Transverse colon (tissue), 4 donors: Measurements from ENCODE around the gene PRKCZ. TPM values are rescaled to one million over a fixed set of nuclear protein-coding genes. Genes with fewer than 3 reads are reported as not detected.

Experiments
- DNase-seq: peaks from one replicate; pipeline ENCODE4 v3.0.0-alpha.2; 2019
- H3K27ac ChIP-seq, 4 donors: fragments of 200-600 bp; sonication (generic); 2 replicates each; pipeline ENCODE4 v1.5.1; 2016 to 2018; ENCODE audit warnings: inconsistent platforms in 4 of 4
- H3K27me3 ChIP-seq: fragments of 200-600 bp; sonication (generic); 2 replicates; pipeline ENCODE4 v1.5.1; 2017; ENCODE audit warnings: inconsistent platforms
- H3K36me3 ChIP-seq, 4 donors: fragments of 200-600 bp; sonication (generic); 2 replicates each; pipeline ENCODE4 v1.5.1; 2017 to 2019; ENCODE audit warnings: inconsistent platforms in 4 of 4
- H3K4me1 ChIP-seq, 4 donors: fragments of 200-600 bp; sonication (generic); 2 replicates each; pipeline ENCODE4 v1.5.1; 2017 to 2020; ENCODE audit warnings: inconsistent platforms in 4 of 4
- H3K4me3 ChIP-seq, 4 donors: fragments of 200-600 bp; sonication (generic); 1 replicate in 1 of 4; 2 replicates in 3 of 4; pipeline versions ENCODE4 v1.5.1 to v1.6.1; 2017 to 2019; ENCODE audit warnings: inconsistent platforms in 4 of 4
- H3K9me3 ChIP-seq, 2 donors: fragments of 200-600 bp; sonication (generic); 2 replicates each; pipeline ENCODE4 v1.5.1; 2017 to 2019; ENCODE audit warnings: inconsistent platforms in 2 of 2
- CTCF ChIP-seq, 5 experiments: fragments of 200-600 bp in 3 of 5; fragments of 450-650 bp in 2 of 5; sonication (generic) in 3 of 5; IDR thresholded peaks; 1 replicate in 2 of 5; 2 replicates in 3 of 5; pipeline ENCODE4 v1.5.1; 2016 to 2017; ENCODE audit warnings: antibody characterized with exemption in 5 of 5, inconsistent platforms in 3 of 5, mild to moderate bottlenecking in 2 of 5, moderate library complexity in 1 of 5
- EP300 ChIP-seq: sonication (generic); formaldehyde crosslinking; IDR thresholded peaks from one replicate; pipeline ENCODE4 v1.6.1; 2017; ENCODE audit warnings: antibody characterized with exemption, low read depth
- POLR2A ChIP-seq: fragments of 450-650 bp; IDR thresholded peaks from one replicate; pipeline ENCODE4 v1.6.1; 2016; ENCODE audit warnings: antibody characterized with exemption, mild to moderate bottlenecking, moderate library complexity
- POLR2AphosphoS5 ChIP-seq, 3 donors: sonication (generic); formaldehyde crosslinking; IDR thresholded peaks; one replicate each; pipeline ENCODE4 v1.6.1; 2016; ENCODE audit warnings: antibody characterized with exemption in 3 of 3
- whole genome bisulfite sequencing, 2 donors: methylation state at CpG; one replicate each; pipeline ENCODE4 v1.1.5; 2018; ENCODE audit warnings: low coverage in 1 of 2; 5-methylcytosine and 5-hydroxymethylcytosine counted together
- in situ Hi-C, 4 donors: fragments of 200-750 bp; cut with MboI; loops; one replicate each; pipeline versions ENCODE4 v1.15.0 to v1.15.1; 2017; ENCODE audit warnings: low sequenced_read_pairs in 3 of 4, low pct_ligation_motif_present in 1 of 4, low pct_unique_long_range_greater_than_20kb in 1 of 4
- intact Hi-C: fragments of 100-400 bp; cut with DNase I; formaldehyde crosslinking; loops from one replicate; pipeline ENCODE4 v1.15.1; 2023; ENCODE audit warnings: low total_unique reads
- total RNA-seq, 4 donors: library from RNA; depleted of rRNA; stranded (reverse); fragments of >200 nt; gene quantifications; one replicate each; pipeline ENCODE4 v1.1.0, GENCODE V29; 2016

Gene PRKCZ
- total RNA-seq, 4 donors from 2014 or later = 48.6 to 96.7 (median 54.4) TPM

GRCh38 chr1:2041887-2042286 is 8.3 kb upstream of the PRKCZ start:
- Histone ChIP-seq H3K4me1 (peaks cover 5 to 27% (median 22%) of the 10 kb centered on the region in 4 donors), H3K36me3 (no peaks in the 10 kb centered on the region), H3K9me3 (no peaks in the 10 kb centered on the region), H3K27me3 (peaks cover 9% of the 10 kb centered on the region), H3K27ac (no peak overlapping the region), H3K4me3 (no peak overlapping the region)
- 87% methylated on average over 4 of the region's 4 CpGs; no CpG with 5 or more reads in 1 of the 2 donors for WGBS, 2 donors
- intact Hi-C loops = no loop called here
- DNase-seq = no peak
- in situ Hi-C loops = loop anchor here in 3 of 4 donors (10.0 kb wide), 2 partner anchors 77 to 87 kb away; no protein-coding TSS in a partner anchor
- TF ChIP-seq POLR2A = no peak
- TF ChIP-seq EP300 = no peak
- TF ChIP-seq POLR2AphosphoS5 (IDR thresholded peaks at IDR 0.05) = no peak
- no peak for TF ChIP-seq CTCF (IDR thresholded peaks at IDR 0.05)

DNA sequence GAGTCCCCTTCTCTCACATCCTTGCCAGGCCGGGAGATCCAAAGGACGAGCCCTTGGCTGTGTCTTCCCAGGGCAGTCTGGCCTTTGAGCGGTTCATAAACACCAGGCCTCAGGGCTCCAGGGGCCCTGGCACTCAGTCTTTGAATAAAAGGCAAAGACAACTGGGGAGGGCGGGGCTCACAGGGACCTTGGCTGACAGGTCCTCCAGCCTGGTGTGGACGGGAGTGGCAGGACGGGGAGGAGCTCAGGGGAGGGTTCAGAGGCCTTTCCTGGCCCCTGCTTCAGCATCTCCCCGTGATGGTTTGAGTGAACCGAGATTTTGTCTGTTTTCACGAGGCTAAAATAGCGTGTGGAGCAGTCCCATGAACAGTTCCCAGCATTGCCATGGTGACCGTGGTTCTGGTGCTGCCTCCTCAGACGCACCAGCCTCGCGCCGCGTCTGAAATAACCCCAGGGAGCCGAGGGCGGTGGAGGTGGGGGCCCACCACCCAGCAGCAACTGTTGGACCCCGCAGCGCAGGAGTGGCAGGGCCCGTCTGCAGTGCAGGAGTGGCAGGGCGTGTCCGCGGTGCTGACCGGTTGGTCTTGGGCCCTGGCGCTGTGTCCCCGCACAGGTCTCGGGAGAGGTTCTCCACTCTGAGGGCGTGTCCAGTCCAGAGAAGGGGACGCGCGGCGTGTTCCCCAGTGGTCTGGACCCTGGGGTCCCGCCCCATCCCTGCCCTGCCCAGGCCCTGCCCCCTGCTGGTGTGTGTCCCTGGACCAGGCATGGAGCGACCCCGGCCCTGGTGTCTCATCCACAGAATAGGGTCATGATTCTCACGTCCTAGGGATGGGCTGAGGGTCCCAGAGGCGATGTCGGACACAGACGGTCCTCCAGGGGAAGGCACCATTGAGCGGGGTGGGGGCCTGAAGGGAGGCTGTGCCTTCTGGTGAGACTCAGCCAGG is 7.1 kb upstream of the PRKCZ start:
- in situ Hi-C loops = loop anchor here in 3 of 4 donors (10.0 kb wide), 2 partner anchors 78 to 88 kb away; no protein-coding TSS in a partner anchor
- Histone ChIP-seq H3K27me3 (peaks cover 15% of the 10 kb centered on the region), H3K9me3 (no peaks in the 10 kb centered on the region), H3K4me1 (peaks cover 18 to 39% (median 35%) of the 10 kb centered on the region in 4 donors), H3K36me3 (no peaks in the 10 kb centered on the region), H3K4me3 (no peak overlapping the region), H3K27ac (no peak overlapping the region)
- no peak for TF ChIP-seq POLR2AphosphoS5 (IDR thresholded peaks at IDR 0.05)
- peak; percentile 57 for DNase-seq
- WGBS, 2 donors = 53% methylated on average over 37 of the region's 41 CpGs; no CpG with 5 or more reads in 1 of the 2 donors
- intact Hi-C loops = no loop called here

DNA sequence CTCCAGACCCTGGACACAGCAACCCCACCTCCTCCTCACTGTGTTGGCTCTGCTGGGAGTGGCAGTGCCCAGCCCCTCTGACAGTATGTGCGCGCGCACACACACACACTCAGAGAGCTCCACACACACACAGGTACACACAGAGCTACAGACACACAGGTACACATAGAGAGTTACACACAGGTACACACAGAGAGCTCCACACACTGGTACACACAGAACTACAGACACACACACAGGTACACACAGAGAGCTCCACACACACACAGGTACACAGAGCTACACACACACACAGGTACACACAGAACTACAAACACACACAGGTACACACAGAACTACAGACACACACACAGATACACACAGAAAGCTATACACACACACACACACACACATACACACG is 6.3 kb upstream of the PRKCZ start:
- Histone ChIP-seq H3K27me3 (peaks cover 20% of the 10 kb centered on the region), H3K9me3 (no peaks in the 10 kb centered on the region), H3K4me3 (no peak overlapping the region), H3K4me1 (peaks cover 19 to 46% (median 42%) of the 10 kb centered on the region in 4 donors), H3K36me3 (no peaks in the 10 kb centered on the region), H3K27ac (no peak overlapping the region)
- no peak for TF ChIP-seq CTCF (IDR thresholded peaks at IDR 0.05)
- no peak for TF ChIP-seq POLR2A
- no peak for TF ChIP-seq POLR2AphosphoS5 (IDR thresholded peaks at IDR 0.05)
- TF ChIP-seq EP300 = no peak
- in situ Hi-C loops (loop anchor here in 3 of 4 donors (10.0 kb wide), 2 partner anchors 79 to 89 kb away; no protein-coding TSS in a partner anchor), intact Hi-C loops (no loop called here)
- DNase-seq = no peak
- 78 to 80% methylated on average over 1 to 4 of the region's 4 CpGs for WGBS, 2 donors

- in situ Hi-C loops = loop anchor here in 3 of 4 donors (10.0 kb wide), 2 partner anchors 80 to 90 kb away; no protein-coding TSS in a partner anchor
Measured at GRCh38 chr1:2044510-2045319, 5.5 kb upstream of the PRKCZ start.

More at GRCh38 chr1:2044510-2045319, 5.5 kb upstream of the PRKCZ start:
- no peak for TF ChIP-seq POLR2A
- TF ChIP-seq EP300 = no peak
- peak; percentile 58 to 89 (median 89) for TF ChIP-seq CTCF (IDR thresholded peaks at IDR 0.05)
- no peak for TF ChIP-seq POLR2AphosphoS5 (IDR thresholded peaks at IDR 0.05)
- WGBS, 2 donors = 17% methylated on average over 48 of the region's 75 CpGs; no CpG with 5 or more reads in 1 of the 2 donors
- intact Hi-C loops = no loop called here
- Histone ChIP-seq H3K36me3 (no peaks in the 10 kb centered on the region), H3K27me3 (peaks cover 28% of the 10 kb centered on the region), H3K4me1 (peaks cover 21 to 53% (median 50%) of the 10 kb centered on the region in 4 donors), H3K9me3 (no peaks in the 10 kb centered on the region), H3K27ac (no peak overlapping the region), H3K4me3 (peak overlapping the region in 2 of 4 donors; percentile 27 to 28)
- peak; percentile 79 for DNase-seq
